ENCODE results near the gene RIPK1.

The RIPK1 gene

GRCh38 chr6:3086282-3086946 is 18.1 kb downstream of the RIPK1 start:
- no peak for DNase-seq

GRCh38 chr6:3088446-3088845 is 20.2 kb downstream of the RIPK1 start:
- no peak for DNase-seq

- DNase-seq = no peak
Measured at GRCh38 chr6:3088968-3089367, 20.7 kb downstream of the RIPK1 start.

- DNase-seq = no peak
Measured at GRCh38 chr6:3090013-3090412, 21.7 kb downstream of the RIPK1 start.

GRCh38 chr6:3094815-3095214 is 26.5 kb downstream of the RIPK1 start:
- no peak for DNase-seq

- no peak for DNase-seq
Measured at GRCh38 chr6:3102875-3103274, 34.6 kb downstream of the RIPK1 start.

GRCh38 chr6:3108746-3109414 is 40.6 kb downstream of the RIPK1 start:
- DNase-seq = no peak

- DNase-seq = no peak
Measured at GRCh38 chr6:3109761-3110160, 41.5 kb downstream of the RIPK1 start.

GRCh38 chr6:3114377-3114776 is 46.1 kb downstream of the RIPK1 start:
- no peak for DNase-seq

- DNase-seq = no peak
Measured at GRCh38 chr6:3117912-3118352, 49.6 kb downstream of the RIPK1 start.

GRCh38 chr6:3118353-3119039 is 50.2 kb downstream of the RIPK1 start, which contains the start of gene BPHL:
Gene BPHL (plus strand): TSS chr6:3118711. CDS start chr6:3118741, 30 bp downstream.
- peak; percentile 96 for DNase-seq

GRCh38 chr6:3119040-3119723 is 50.9 kb downstream of the RIPK1 start:
- no peak for DNase-seq

GRCh38 chr6:3120765-3121089 is 52.4 kb downstream of the RIPK1 start:
- DNase-seq = no peak

GRCh38 chr6:3122823-3123182 is 54.5 kb downstream of the RIPK1 start:
- DNase-seq = no peak

- no peak for DNase-seq
Measured at GRCh38 chr6:3124667-3125066, 56.4 kb downstream of the RIPK1 start.

GRCh38 chr6:3125815-3126214 is 57.5 kb downstream of the RIPK1 start:
- DNase-seq = no peak

GRCh38 chr6:3128356-3129108 is 60.2 kb downstream of the RIPK1 start:
- DNase-seq = no peak

GRCh38 chr6:3131695-3132094 is 63.4 kb downstream of the RIPK1 start:
- DNase-seq = no peak

- DNase-seq = no peak
Measured at GRCh38 chr6:3133515-3133914, 65.2 kb downstream of the RIPK1 start.

- DNase-seq = no peak
Measured at GRCh38 chr6:3135668-3136291, 67.5 kb downstream of the RIPK1 start.

GRCh38 chr6:3136292-3137011 is 68.2 kb downstream of the RIPK1 start:
- no peak for DNase-seq

Data from midbrain (tissue), 1 donor.